WI38 (cell line): ENCODE data around the gene CNGA4.
A peak's percentile ranks its signal among the peaks of the same experiment; 100 is the strongest.

Experiments used
- H3K4me3 ChIP-seq: 2 replicates; pipeline ENCODE4 v1.5.1; 2011; ENCODE audit warnings: low read depth, mild to moderate bottlenecking, control low read depth, low read length
- CTCF ChIP-seq: IDR thresholded peaks from 2 replicates; pipeline ENCODE4 v1.5.1; 2012; ENCODE audit warnings: low read depth, mild to moderate bottlenecking, control low read depth, low read length

CNGA4 gene

GRCh38 chr11:6225024-6225423 is 13.9 kb upstream of the CNGA4 start:
- H3K4me3 ChIP-seq: no peak overlapping the region
- TF ChIP-seq CTCF: no peak

GRCh38 chr11:6225896-6226295 is 13.0 kb upstream of the CNGA4 start:
- no peak for TF ChIP-seq CTCF
- H3K4me3 ChIP-seq: no peak overlapping the region

- TF ChIP-seq CTCF: no peak
- H3K4me3 ChIP-seq: no peak overlapping the region
Observed at GRCh38 chr11:6228520-6228919, 10.4 kb upstream of the CNGA4 start.

GRCh38 chr11:6229911-6230310 is 9.0 kb upstream of the CNGA4 start:
- no peak overlapping the region for H3K4me3 ChIP-seq
- no peak for TF ChIP-seq CTCF

GRCh38 chr11:6232899-6233298 is 6.0 kb upstream of the CNGA4 start:
- no peak overlapping the region for H3K4me3 ChIP-seq
- TF ChIP-seq CTCF: no peak

- no peak for TF ChIP-seq CTCF
- H3K4me3 ChIP-seq: peak overlapping the region; percentile 96
Observed at GRCh38 chr11:6233984-6234386, 4.9 kb upstream of the CNGA4 start.

- peak within 1 kb of the TSS; percentile 96 for H3K4me3 ChIP-seq
- no peak for TF ChIP-seq CTCF
Observed at GRCh38 chr11:6234387-6235107, 4.3 kb upstream of the CNGA4 start, which contains the start of gene FHIP1B. TSS of gene FHIP1B (minus strand) at chr11:6234636. CDS start at chr11:6224516, 10,120 bp downstream.
